Right ventricle myocardium inferior (tissue), 1 donor: ENCODE data around the gene AGBL1. TPM values are rescaled to one million over a fixed set of nuclear protein-coding genes. Genes with fewer than 3 reads are reported as not detected.
"Not testable (repeated sequence)": the region's sequence is repeated elsewhere in the genome, so short reads cannot be mapped to it uniquely, and the experiment has no call there.

Experiments
- ATAC-seq: fragments of 200-7000 bp; cut with Tn5 transposase; one replicate; pipeline ENCODE4 v1.9.1; 2020; ENCODE audit warnings: mild to moderate bottlenecking, moderate library complexity
- DNase-seq: peaks from one replicate; pipeline ENCODE4 v3.0.0; 2021; ENCODE audit errors: missing footprints
- intact Hi-C: fragments of 100-400 bp; cut with DNase I; formaldehyde crosslinking; loops from one replicate; pipeline ENCODE4 v1.11.0; 2022
- total RNA-seq: library from RNA; stranded (reverse); fragmentation: NEBNext Ultra II Directional; extraction: Animal tissue kit (Norgen Biotek cat#: 25700); gene quantifications from one replicate; pipeline ENCODE4 v1.2.1, GENCODE V29; 2021
- donor health status: DM: no; HTN: yes; CAD: no; lungs with severe emphysema.

Gene AGBL1
- total RNA-seq, 1 donor from 2014 or later, result not detected

- intact Hi-C loops, result no loop called here
- no peak for ATAC-seq
- DNase-seq, result no peak
These were observed 346.1 kb downstream of the AGBL1 start for GRCh38 chr15:86425746-86426145.

DNA sequence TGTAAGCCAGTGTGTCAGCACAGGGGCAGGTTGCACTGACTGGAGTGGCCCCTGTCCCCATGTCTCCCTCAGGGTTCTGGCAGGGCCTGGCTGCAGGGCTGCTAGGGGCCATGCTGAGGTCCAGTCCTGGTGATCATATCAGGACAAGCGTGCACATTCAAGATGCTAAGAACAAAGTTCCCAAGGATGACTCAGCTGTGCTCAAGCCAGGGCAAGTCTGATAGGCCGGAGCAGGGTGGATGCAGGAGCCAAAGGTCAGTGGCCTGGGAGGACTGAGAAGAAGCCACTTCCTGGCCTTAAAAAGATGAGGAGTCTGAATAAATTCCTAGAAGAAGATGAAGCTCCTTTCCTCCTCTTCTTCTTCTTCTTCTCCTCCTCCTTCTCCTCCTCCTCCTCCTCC, 353.2 kb downstream of the AGBL1 start:
- no peak for DNase-seq
- no peak for ATAC-seq
- intact Hi-C loops, result no loop called here

GRCh38 chr15:86433983-86434382, 354.3 kb downstream of the AGBL1 start:
- intact Hi-C loops, result no loop called here
- ATAC-seq (no peak), DNase-seq (no peak)

DNA sequence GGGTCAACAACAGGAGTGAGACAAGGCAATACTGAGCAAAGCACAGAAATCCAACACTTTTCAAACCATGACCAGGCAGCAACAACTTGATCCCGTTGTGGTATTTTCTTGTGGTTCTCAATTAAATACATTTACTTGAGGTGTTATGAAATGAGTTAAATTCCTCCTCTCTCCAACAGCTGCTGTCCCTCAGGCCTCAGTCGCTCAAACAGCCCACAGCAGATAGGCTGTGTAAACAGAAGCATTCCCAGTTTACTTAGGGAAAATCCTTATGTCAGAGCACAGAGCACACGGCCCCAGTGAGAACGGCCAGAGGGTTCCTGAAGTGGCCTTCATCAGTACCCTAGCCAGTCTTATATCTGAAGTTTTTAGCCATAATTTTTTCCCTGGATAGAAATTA, 359.9 kb downstream of the AGBL1 start:
- ATAC-seq (peak; percentile 44), DNase-seq (no peak)
- intact Hi-C loops, result loop anchor here (2.0 kb wide), 1 partner anchor 63 kb away; no protein-coding TSS in a partner anchor

- ATAC-seq (no peak), DNase-seq (no peak)
- intact Hi-C loops, result no loop called here
These were observed 364.9 kb downstream of the AGBL1 start for GRCh38 chr15:86444527-86444926.

GRCh38 chr15:86445579-86446252, 366.0 kb downstream of the AGBL1 start:
- no peak for DNase-seq
- intact Hi-C loops, result no loop called here
- ATAC-seq, result no peak

- intact Hi-C loops, result no loop called here
- no peak for ATAC-seq
- no peak for DNase-seq
These were observed 366.6 kb downstream of the AGBL1 start for GRCh38 chr15:86446253-86446640.

DNA sequence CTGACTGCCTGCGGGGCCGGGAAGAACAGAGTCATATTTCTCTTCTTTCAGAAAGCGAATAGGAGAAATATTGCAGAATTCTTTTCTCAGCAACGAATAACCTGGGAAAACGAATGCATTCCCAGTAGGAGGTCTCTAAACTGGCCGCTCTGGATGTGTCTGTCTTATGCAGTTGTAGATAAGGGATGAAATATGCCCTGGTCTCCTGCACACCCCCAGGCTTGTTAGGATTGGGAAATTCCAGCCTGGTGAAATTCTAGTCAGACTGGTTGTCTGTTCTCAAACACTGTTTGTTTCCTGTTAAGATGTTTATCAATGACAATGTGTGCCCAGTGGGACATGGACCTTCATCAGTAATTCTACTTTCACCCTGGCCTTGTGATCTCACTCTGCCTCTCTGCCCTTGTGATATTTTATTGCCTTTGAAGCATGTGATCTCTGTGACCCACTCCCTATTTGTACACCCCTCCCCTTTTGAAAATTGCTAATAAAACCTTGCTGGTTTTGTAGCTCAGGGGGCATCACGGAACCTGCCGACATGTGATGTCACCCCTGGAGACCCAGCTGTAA, 385.9 kb downstream of the AGBL1 start:
- intact Hi-C loops, ATAC-seq, DNase-seq: not testable (repeated sequence)

DNA sequence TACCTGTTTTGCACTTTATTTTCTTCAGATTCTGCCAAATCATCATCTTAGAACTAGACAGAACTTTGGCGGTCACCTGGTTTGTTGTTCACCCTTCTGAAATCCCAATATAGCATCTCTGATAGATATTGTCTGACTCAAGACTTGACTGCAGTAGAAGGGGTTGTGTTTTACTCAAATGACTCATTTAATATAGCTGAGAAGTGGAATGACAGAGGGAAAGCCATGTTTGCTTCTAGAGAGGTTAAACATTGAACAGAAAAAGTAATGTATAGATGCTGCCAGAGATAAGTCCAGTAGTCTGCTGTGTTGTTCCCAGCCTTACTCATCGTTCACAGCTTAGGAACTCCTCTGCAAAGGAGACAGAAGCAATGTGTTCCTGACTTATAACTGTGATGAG, 402.0 kb downstream of the AGBL1 start:
- ATAC-seq (no peak), DNase-seq (no peak)
- intact Hi-C loops, result no loop called here

DNA sequence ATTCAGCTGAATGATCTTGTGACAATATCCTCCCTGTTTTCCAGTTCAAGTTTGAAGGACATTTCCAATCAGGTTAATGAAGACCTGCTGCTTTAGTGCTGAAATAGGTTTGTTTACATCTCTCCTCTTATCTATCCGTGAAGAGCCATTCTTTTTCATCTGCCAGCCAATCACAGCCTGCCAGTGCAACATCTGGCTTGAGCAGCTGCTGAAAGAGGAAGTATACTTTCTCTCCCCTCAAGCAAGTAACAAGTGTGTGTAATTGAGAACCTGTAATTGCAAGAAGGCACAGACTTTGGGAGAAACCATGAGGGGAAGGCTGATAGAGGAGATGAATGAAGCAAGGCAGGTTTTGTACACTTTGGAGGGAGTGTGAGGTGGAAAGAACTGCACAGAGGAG, 404.3 kb downstream of the AGBL1 start:
- DNase-seq, result no peak
- no peak for ATAC-seq

GRCh38 chr15:86488046-86488445, 408.4 kb downstream of the AGBL1 start:
- intact Hi-C loops, result no loop called here
- ATAC-seq (no peak), DNase-seq (no peak)

More for the DNA sequence above, 404.3 kb downstream of the AGBL1 start:
- intact Hi-C loops, result no loop called here

DNA sequence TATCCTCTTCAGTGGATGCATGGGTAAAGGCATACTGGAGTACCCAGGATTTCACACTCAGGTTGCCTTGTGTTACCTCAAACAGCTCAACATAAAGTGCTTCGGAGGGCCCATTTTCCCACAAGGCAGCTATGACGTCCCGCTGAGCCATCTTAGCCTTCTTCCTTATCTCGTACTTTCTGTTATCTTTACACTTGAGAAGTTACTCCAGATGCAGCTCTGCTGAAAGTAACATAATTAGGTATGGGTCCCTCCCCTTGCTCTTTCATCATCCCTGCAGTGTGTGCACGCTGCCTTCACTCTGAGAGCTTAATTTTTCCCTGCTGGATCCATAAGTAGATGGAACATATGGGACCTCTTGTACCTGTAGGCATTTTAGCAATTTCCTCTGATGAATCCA, 410.3 kb downstream of the AGBL1 start:
- peak; percentile 42 for ATAC-seq
- DNase-seq, result no peak
- intact Hi-C loops, result no loop called here

- intact Hi-C loops, result no loop called here
- ATAC-seq, result no peak
- no peak for DNase-seq
These were observed 411.4 kb downstream of the AGBL1 start for GRCh38 chr15:86491118-86491517.

DNA sequence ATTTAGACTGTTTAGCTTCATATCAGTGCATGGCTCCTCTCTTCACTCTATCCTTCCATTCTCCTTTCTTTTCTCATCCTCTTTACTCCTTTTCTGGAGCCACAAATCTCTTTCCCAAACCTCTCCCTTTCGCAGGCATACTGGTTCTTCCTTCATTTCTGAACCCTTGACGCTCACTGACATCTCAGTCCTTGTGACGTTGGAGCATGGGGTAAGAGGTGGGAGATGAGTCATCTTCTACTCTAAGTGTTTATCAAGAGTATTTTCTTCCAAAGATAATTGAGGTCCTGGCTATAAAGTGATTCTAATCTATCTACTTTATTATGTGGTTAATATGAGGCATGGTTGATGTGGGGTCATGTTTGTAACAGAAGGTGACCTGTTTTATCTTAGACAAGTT, 414.2 kb downstream of the AGBL1 start:
- intact Hi-C loops, result no loop called here
- no peak for ATAC-seq
- no peak for DNase-seq

DNA sequence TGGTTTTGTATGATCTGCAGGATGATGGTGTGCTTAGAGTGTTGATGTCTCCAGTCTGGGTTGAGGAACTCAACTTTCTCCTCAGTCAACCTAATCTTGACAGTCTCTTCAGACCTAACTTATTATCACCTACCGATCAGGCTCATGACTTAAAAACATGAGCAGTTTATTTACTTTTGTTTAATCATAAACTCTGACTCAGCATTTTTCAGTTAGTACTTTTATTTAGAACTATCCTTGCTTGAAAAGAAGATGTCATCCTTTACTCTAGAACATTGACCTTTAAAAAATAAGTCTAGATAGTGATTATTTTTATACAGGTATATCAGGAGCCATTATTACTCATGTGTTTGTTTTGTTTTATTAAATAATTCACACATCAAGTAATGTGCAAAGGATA, 414.8 kb downstream of the AGBL1 start:
- ATAC-seq (no peak), DNase-seq (no peak)
- intact Hi-C loops, result no loop called here

- peak; percentile 69 for ATAC-seq
- DNase-seq, result no peak
- intact Hi-C loops, result loop anchor here (2.0 kb wide), 1 partner anchor 62 kb away; no protein-coding TSS in a partner anchor
These were observed 422.6 kb downstream of the AGBL1 start for GRCh38 chr15:86502301-86502700.

DNA sequence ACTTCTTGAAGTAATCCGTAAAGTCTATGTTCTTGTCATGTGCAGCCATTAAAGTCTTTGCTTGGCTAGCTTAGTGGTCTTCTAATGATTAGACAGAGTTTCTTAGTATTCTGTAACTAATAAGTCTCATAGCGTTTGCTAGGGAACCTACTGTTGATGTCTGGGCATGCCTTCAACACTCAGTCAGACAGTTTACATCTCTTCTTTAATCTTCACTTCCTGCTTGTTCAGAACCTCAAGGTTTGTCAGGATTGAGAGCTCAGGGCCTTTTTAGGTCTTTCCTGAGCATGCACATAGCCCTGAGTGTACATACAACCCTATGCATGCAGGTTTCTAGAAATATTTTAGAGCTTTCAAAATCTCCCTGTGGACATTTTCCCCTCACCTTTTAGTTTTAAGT, 426.3 kb downstream of the AGBL1 start:
- DNase-seq (no peak), ATAC-seq (no peak)
- intact Hi-C loops, result no loop called here

GRCh38 chr15:86506401-86506800, 426.7 kb downstream of the AGBL1 start:
- no peak for ATAC-seq
- intact Hi-C loops, result no loop called here
- DNase-seq, result no peak

GRCh38 chr15:86515625-86516024, 436.0 kb downstream of the AGBL1 start:
- intact Hi-C loops, result no loop called here
- no peak for ATAC-seq

GRCh38 chr15:86522721-86523120, 443.1 kb downstream of the AGBL1 start:
- no peak for DNase-seq
- no peak for ATAC-seq
- intact Hi-C loops, result no loop called here

More at GRCh38 chr15:86515625-86516024, 436.0 kb downstream of the AGBL1 start:
- DNase-seq, result no peak
